ENCODE data around the gene ESPL1.

DNA sequence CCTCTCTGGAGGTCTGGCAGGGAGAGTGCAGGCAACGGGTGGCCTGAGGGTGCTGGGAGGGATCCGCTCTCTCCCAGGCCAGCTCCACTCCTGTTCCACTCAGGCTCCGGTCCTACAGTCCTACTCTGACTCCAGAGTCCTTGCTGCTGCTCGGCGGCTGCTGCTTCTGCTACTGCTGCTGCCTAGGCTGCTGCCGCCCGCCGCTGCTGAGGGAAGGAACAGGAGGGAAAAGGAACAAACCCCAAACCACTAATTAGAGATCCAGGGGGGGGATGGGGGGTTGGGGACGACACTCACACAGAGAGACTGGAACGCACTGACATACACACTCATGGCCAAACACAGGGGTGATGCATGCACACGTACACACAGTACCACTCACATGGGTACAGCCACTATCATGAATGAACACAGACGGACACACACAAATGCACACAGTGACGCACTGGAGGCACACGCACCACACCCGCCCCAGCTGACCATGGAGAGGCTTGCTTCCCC is 68.1 kb downstream of the ESPL1 start, which contains the start of gene SP7:
- TF ChIP-seq, protein P1, sequence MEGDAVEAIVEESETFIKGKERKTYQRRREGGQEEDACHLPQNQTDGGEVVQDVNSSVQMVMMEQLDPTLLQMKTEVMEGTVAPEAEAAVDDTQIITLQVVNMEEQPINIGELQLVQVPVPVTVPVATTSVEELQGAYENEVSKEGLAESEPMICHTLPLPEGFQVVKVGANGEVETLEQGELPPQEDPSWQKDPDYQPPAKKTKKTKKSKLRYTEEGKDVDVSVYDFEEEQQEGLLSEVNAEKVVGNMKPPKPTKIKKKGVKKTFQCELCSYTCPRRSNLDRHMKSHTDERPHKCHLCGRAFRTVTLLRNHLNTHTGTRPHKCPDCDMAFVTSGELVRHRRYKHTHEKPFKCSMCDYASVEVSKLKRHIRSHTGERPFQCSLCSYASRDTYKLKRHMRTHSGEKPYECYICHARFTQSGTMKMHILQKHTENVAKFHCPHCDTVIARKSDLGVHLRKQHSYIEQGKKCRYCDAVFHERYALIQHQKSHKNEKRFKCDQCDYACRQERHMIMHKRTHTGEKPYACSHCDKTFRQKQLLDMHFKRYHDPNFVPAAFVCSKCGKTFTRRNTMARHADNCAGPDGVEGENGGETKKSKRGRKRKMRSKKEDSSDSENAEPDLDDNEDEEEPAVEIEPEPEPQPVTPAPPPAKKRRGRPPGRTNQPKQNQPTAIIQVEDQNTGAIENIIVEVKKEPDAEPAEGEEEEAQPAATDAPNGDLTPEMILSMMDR (conservative IDR thresholded peaks at IDR 0.05; ENCODE audit: low read depth, low read length), result no peak
- TF ChIP-seq EZH2 (IDR thresholded peaks at IDR 0.05; ENCODE audit: low read length, unreplicated experiment), result no peak

Measured in PC-3 (cell line).